Smooth muscle cell of the brain vasculature (primary cell): Measurements from ENCODE around the gene RCOR1.
"Not testable (repeated sequence)": the region's sequence is repeated elsewhere in the genome, so short reads cannot be mapped to it uniquely, and the experiment has no call there.

Experiments used
- DNase-seq: peaks from one replicate; pipeline ENCODE4 v3.0.0-alpha.2; 2012; ENCODE audit warnings: low read depth, low spot score

The RCOR1 gene

GRCh38 chr14:102571043-102571442 lies 21.4 kb upstream of the RCOR1 start:
- DNase-seq = no peak

- DNase-seq = no peak
These were observed 20.9 kb upstream of the RCOR1 start for GRCh38 chr14:102571478-102572042.

GRCh38 chr14:102573161-102573560 lies 19.3 kb upstream of the RCOR1 start:
- not testable (repeated sequence) for DNase-seq

- DNase-seq = no peak
These were observed 18.8 kb upstream of the RCOR1 start for GRCh38 chr14:102573591-102574046.

GRCh38 chr14:102574281-102575159 lies 17.9 kb upstream of the RCOR1 start:
- no peak for DNase-seq

GRCh38 chr14:102575160-102575845 lies 17.1 kb upstream of the RCOR1 start:
- no peak for DNase-seq

GRCh38 chr14:102575846-102576428 lies 16.5 kb upstream of the RCOR1 start:
- DNase-seq = not testable (repeated sequence)

GRCh38 chr14:102578821-102579220 lies 13.6 kb upstream of the RCOR1 start:
- no peak for DNase-seq

GRCh38 chr14:102579696-102580549 lies 12.5 kb upstream of the RCOR1 start:
- no peak for DNase-seq

- DNase-seq = no peak
These were observed 11.8 kb upstream of the RCOR1 start for GRCh38 chr14:102580550-102581110.

- DNase-seq = no peak
These were observed 11.3 kb upstream of the RCOR1 start for GRCh38 chr14:102581193-102581592.

GRCh38 chr14:102583726-102584125 lies 8.7 kb upstream of the RCOR1 start:
- no peak for DNase-seq

- DNase-seq = no peak
These were observed 7.3 kb upstream of the RCOR1 start for GRCh38 chr14:102584871-102585869.

GRCh38 chr14:102586420-102587104 lies 5.9 kb upstream of the RCOR1 start:
- DNase-seq = no peak

- DNase-seq = no peak
These were observed 3.6 kb upstream of the RCOR1 start for GRCh38 chr14:102588821-102589220.

- no peak for DNase-seq
These were observed 2.6 kb upstream of the RCOR1 start for GRCh38 chr14:102589761-102590290.

GRCh38 chr14:102590667-102591099 lies 1.8 kb upstream of the RCOR1 start:
- DNase-seq = no peak

- DNase-seq = no peak
These were observed 991 bp upstream of the RCOR1 start for GRCh38 chr14:102591372-102591943.

- DNase-seq = no peak
These were observed 263 bp downstream of the RCOR1 start for GRCh38 chr14:102592763-102593060.
